GM23338 (cell line): ENCODE results near the gene PARD6B. TPM values are rescaled to one million over a fixed set of nuclear protein-coding genes. Genes with fewer than 3 reads are reported as not detected.

Experiments used
- ATAC-seq: fragments of 200-7000 bp; cut with Tn5 transposase; 3 replicates; pipeline ENCODE4 v1.9.1; 2020
- DNase-seq: peaks from one replicate; pipeline ENCODE4 v3.0.0-alpha.2; 2015; ENCODE audit warnings: low spot score
- H2AFZ ChIP-seq: fragments of 200-600 bp; sonication (generic); 2 replicates; pipeline ENCODE4 v1.8.0; 2016; ENCODE audit warnings: antibody characterized with exemption, mild to moderate bottlenecking, moderate library complexity
- H3F3A ChIP-seq: fragments of 200-600 bp; sonication (generic); replicated peaks from 2 replicates; pipeline ENCODE4 v1.8.0; 2017; ENCODE audit warnings: antibody characterized with exemption, mixed run types, low read depth
- H3K27ac ChIP-seq: fragments of 200-600 bp; sonication (generic); 2 replicates; pipeline ENCODE4 v1.6.1; 2016; ENCODE audit warnings: low read depth
- H3K27me3 ChIP-seq: fragments of 200-600 bp; sonication (generic); 2 replicates; pipeline ENCODE4 v1.8.0; 2016; ENCODE audit warnings: mild to moderate bottlenecking, mixed run types, moderate library complexity; ENCODE audit not compliant: insufficient read depth
- H3K36me3 ChIP-seq: fragments of 200-600 bp; sonication (generic); 2 replicates; pipeline ENCODE4 v1.8.0; 2016; ENCODE audit warnings: mild to moderate bottlenecking; ENCODE audit not compliant: insufficient read depth
- H3K4me1 ChIP-seq: fragments of 200-600 bp; sonication (generic); 2 replicates; pipeline ENCODE4 v1.8.0; 2016; ENCODE audit warnings: mild to moderate bottlenecking, moderate library complexity; ENCODE audit not compliant: insufficient read depth
- H3K4me2 ChIP-seq: fragments of 200-600 bp; sonication (generic); 2 replicates; pipeline ENCODE4 v1.7.1; 2017; ENCODE audit warnings: mixed run types
- H3K4me3 ChIP-seq: fragments of 200-600 bp; sonication (generic); 2 replicates; pipeline ENCODE4 v1.6.1; 2016; ENCODE audit warnings: mixed run types
- H3K79me2 ChIP-seq: fragments of 200-600 bp; sonication (generic); replicated peaks from 2 replicates; pipeline ENCODE4 v1.8.0; 2017; ENCODE audit warnings: mild to moderate bottlenecking; ENCODE audit not compliant: insufficient read depth
- H3K9me2 ChIP-seq: fragments of 200-600 bp; sonication (generic); 2 replicates; pipeline ENCODE4 v1.8.0; 2017; ENCODE audit not compliant: insufficient read depth
- H4K20me1 ChIP-seq: fragments of 200-600 bp; sonication (generic); replicated peaks from 2 replicates; pipeline ENCODE4 v1.8.0; 2017; ENCODE audit warnings: mild to moderate bottlenecking; ENCODE audit not compliant: insufficient read depth
- H3K27ac Mint-ChIP-seq: 2 replicates; pipeline ENCODE4 v1.8.0; 2020; ENCODE audit warnings: inconsistent platforms, mild to moderate bottlenecking, moderate library complexity, mixed read lengths
- H3K27me3 Mint-ChIP-seq: 3 replicates; pipeline ENCODE4 v1.8.0; 2022; ENCODE audit warnings: low read depth, mild to moderate bottlenecking, moderate library complexity, mixed read lengths, inconsistent platforms; ENCODE audit not compliant: insufficient read depth, poor library complexity
- H3K36me3 Mint-ChIP-seq: 3 replicates; pipeline ENCODE4 v1.8.0; 2021; ENCODE audit warnings: low read depth, mild to moderate bottlenecking, inconsistent platforms, moderate library complexity, mixed read lengths
- H3K4me1 Mint-ChIP-seq: 3 replicates; pipeline ENCODE4 v1.8.0; 2020; ENCODE audit warnings: mild to moderate bottlenecking, inconsistent platforms, mixed read lengths
- H3K4me3 Mint-ChIP-seq: 3 replicates; pipeline ENCODE4 v1.8.0; 2021; ENCODE audit warnings: moderate library complexity, mild to moderate bottlenecking, inconsistent platforms, mixed read lengths
- H3K9me3 Mint-ChIP-seq: 3 replicates; pipeline ENCODE4 v1.8.0; 2020; ENCODE audit warnings: moderate library complexity, mild to moderate bottlenecking, inconsistent platforms, mixed read lengths
- CREB1 ChIP-seq: fragments of 250-450 bp; sonication (Bioruptor Pico); IDR thresholded peaks from 2 replicates; pipeline ENCODE4 v1.5.0; 2020; ENCODE audit warnings: low read depth, mild to moderate bottlenecking, moderate library complexity
- EZH2 ChIP-seq: fragments of 200-600 bp; sonication (generic); IDR thresholded peaks from one replicate; pipeline ENCODE4 v1.8.0; 2017; ENCODE audit warnings: antibody characterized with exemption, mild to moderate bottlenecking, low read depth; ENCODE audit not compliant: unreplicated experiment
- EZH2phosphoT487 ChIP-seq: fragments of 200-600 bp; sonication (generic); IDR thresholded peaks from one replicate; pipeline ENCODE4 v1.8.1; 2018; ENCODE audit warnings: antibody characterized with exemption; ENCODE audit not compliant: unreplicated experiment
- JUNB ChIP-seq: IDR thresholded peaks from one replicate; pipeline ENCODE4 v1.6.1; 2016; ENCODE audit warnings: antibody characterized with exemption; ENCODE audit not compliant: unreplicated experiment
- NANOG ChIP-seq: IDR thresholded peaks from 2 replicates; pipeline ENCODE4 v1.6.1; 2016; ENCODE audit warnings: antibody characterized with exemption, borderline replicate concordance
- POLR2AphosphoS5 ChIP-seq: IDR thresholded peaks from 2 replicates; pipeline ENCODE4 v1.6.1; 2016; ENCODE audit warnings: antibody characterized with exemption, low read depth
- STAT1 ChIP-seq: IDR thresholded peaks from one replicate; pipeline ENCODE4 v1.6.1; 2016; ENCODE audit warnings: antibody characterized with exemption; ENCODE audit not compliant: unreplicated experiment
- ZNF114 ChIP-seq: fragments of 250-450 bp; sonication (Bioruptor Pico); IDR thresholded peaks from 2 replicates; pipeline ENCODE4 v1.5.0; 2020; ENCODE audit warnings: mild to moderate bottlenecking, moderate library complexity
- ZNF331 ChIP-seq: fragments of 250-450 bp; sonication (Bioruptor Pico); IDR thresholded peaks from 2 replicates; pipeline ENCODE4 v1.5.0; 2020; ENCODE audit warnings: low read depth, mild to moderate bottlenecking, moderate library complexity
- polyA plus RNA-seq: library from polyadenylated mRNA; unstranded; fragments of >200 nt; fragmentation: Nextera tagmentation; extraction: Ambion mirVana; gene quantifications from 2 replicates; pipeline ENCODE4 v1.2.1, GENCODE V29; 2016
- total RNA-seq: library from RNA; depleted of rRNA; stranded (reverse); fragments of >200 nt; shearing (Covaris generic); gene quantifications from 2 replicates; pipeline ENCODE4 v1.2.3, GENCODE V29; 2014
- TF ChIP-seq, protein P1 (sequence below): IDR thresholded peaks from 2 replicates; pipeline ENCODE4 v1.6.1; 2016; ENCODE audit warnings: antibody characterized with exemption
- TF ChIP-seq, protein P2 (sequence below), 2 experiments: fragments of 200-600 bp in 1 of 2; sonication (generic) in 1 of 2; conservative IDR thresholded peaks; 2 replicates each; pipeline versions ENCODE4 v1.5.1 to v1.6.1; 2016 to 2017; ENCODE audit warnings: antibody characterized with exemption in 2 of 2, low read depth in 2 of 2, mild to moderate bottlenecking in 2 of 2, moderate library complexity in 1 of 2
- TF ChIP-seq, protein P3 (sequence below): fragments of 250-450 bp; sonication (Bioruptor Pico); IDR thresholded peaks from 2 replicates; pipeline ENCODE4 v1.5.0; 2020; ENCODE audit warnings: mild to moderate bottlenecking, moderate library complexity
- TF ChIP-seq, protein P4 (sequence below): IDR thresholded peaks from one replicate; pipeline ENCODE4 v1.6.1; 2018; ENCODE audit warnings: antibody characterized with exemption; ENCODE audit not compliant: unreplicated experiment

Gene PARD6B
- total and polyA plus RNA-seq, 2 experiments from 2014 or later = 23.5 to 29.2 TPM

DNA sequence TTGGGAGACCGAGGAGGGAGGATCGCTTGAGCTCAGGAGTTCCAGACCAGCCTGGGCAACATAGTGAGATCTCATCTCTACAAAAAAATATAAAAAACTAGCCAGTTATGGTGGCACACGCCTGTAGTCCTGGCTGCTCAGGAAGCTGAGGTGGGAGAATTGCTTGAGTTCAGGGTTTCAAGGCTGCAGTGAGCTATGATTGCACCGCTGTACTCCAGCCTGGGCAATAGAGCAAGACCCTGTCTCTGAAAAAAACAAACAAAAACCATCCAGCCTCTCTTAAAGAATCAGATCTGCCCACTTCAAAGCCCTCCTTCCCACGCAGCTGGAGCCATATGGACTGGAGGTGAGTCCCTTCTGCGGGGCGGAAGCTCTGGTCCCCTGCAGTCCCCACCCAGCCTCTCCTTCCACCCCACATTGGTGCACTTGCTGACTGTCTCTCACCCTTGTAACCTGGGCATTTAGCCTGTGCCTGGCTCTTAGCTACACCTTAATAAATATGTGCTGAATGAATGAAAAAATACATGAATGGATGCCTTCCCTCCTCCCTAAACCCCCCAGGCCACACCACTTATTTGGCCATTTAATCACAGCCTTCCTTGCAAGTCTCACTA, 7.2 kb upstream of the PARD6B start:
- Histone ChIP-seq H2AFZ (peak overlapping the region; percentile 98), H3K79me2 (no peaks in the 10 kb centered on the region), H3K9me2 (no peaks in the 10 kb centered on the region), H3K4me1 (peaks cover 21% of the 10 kb centered on the region), H3F3A (peaks cover 3% of the 10 kb centered on the region; the same call in 1 of the 2 replicates), H3K4me2 (peak overlapping the region; percentile 70; the same call in 1 of the 2 replicates), H3K27ac (no peak overlapping the region), H3K4me3 (no peak overlapping the region), H3K27me3 (no peaks in the 10 kb centered on the region), H4K20me1 (no peaks in the 10 kb centered on the region), H3K36me3 (no peaks in the 10 kb centered on the region)
- no peaks in the 10 kb centered on the region for H3K9me3 Mint-ChIP-seq
- no peak overlapping the region for H3K4me3 Mint-ChIP-seq
- DNase-seq (no peak), ATAC-seq (peak; percentile 14; the same call in 1 of the 3 replicates)
- peaks cover 6% of the 10 kb centered on the region; the same call in 2 of the 3 replicates for H3K4me1 Mint-ChIP-seq
- H3K36me3 Mint-ChIP-seq = no peaks in the 10 kb centered on the region
- H3K27ac Mint-ChIP-seq = no peak overlapping the region
- peaks cover 2% of the 10 kb centered on the region for H3K27me3 Mint-ChIP-seq
- TF ChIP-seq, protein P1, sequence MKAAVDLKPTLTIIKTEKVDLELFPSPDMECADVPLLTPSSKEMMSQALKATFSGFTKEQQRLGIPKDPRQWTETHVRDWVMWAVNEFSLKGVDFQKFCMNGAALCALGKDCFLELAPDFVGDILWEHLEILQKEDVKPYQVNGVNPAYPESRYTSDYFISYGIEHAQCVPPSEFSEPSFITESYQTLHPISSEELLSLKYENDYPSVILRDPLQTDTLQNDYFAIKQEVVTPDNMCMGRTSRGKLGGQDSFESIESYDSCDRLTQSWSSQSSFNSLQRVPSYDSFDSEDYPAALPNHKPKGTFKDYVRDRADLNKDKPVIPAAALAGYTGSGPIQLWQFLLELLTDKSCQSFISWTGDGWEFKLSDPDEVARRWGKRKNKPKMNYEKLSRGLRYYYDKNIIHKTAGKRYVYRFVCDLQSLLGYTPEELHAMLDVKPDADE = no peak
- no peak for TF ChIP-seq NANOG
- TF ChIP-seq, protein P2, sequence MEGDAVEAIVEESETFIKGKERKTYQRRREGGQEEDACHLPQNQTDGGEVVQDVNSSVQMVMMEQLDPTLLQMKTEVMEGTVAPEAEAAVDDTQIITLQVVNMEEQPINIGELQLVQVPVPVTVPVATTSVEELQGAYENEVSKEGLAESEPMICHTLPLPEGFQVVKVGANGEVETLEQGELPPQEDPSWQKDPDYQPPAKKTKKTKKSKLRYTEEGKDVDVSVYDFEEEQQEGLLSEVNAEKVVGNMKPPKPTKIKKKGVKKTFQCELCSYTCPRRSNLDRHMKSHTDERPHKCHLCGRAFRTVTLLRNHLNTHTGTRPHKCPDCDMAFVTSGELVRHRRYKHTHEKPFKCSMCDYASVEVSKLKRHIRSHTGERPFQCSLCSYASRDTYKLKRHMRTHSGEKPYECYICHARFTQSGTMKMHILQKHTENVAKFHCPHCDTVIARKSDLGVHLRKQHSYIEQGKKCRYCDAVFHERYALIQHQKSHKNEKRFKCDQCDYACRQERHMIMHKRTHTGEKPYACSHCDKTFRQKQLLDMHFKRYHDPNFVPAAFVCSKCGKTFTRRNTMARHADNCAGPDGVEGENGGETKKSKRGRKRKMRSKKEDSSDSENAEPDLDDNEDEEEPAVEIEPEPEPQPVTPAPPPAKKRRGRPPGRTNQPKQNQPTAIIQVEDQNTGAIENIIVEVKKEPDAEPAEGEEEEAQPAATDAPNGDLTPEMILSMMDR (conservative IDR thresholded peaks at IDR 0.05; ENCODE audit: low read depth in 2 of 2) = no peak
- no peak for TF ChIP-seq ZNF331 (CRISPR knock-in tag)
- TF ChIP-seq STAT1 = no peak
- TF ChIP-seq JUNB = no peak
- TF ChIP-seq EZH2 = no peak
- TF ChIP-seq ZNF114 (CRISPR knock-in tag) = no peak
- no peak for TF ChIP-seq CREB1
- TF ChIP-seq EZH2phosphoT487 = no peak
- TF ChIP-seq POLR2AphosphoS5 = no peak
- TF ChIP-seq, protein P3, sequence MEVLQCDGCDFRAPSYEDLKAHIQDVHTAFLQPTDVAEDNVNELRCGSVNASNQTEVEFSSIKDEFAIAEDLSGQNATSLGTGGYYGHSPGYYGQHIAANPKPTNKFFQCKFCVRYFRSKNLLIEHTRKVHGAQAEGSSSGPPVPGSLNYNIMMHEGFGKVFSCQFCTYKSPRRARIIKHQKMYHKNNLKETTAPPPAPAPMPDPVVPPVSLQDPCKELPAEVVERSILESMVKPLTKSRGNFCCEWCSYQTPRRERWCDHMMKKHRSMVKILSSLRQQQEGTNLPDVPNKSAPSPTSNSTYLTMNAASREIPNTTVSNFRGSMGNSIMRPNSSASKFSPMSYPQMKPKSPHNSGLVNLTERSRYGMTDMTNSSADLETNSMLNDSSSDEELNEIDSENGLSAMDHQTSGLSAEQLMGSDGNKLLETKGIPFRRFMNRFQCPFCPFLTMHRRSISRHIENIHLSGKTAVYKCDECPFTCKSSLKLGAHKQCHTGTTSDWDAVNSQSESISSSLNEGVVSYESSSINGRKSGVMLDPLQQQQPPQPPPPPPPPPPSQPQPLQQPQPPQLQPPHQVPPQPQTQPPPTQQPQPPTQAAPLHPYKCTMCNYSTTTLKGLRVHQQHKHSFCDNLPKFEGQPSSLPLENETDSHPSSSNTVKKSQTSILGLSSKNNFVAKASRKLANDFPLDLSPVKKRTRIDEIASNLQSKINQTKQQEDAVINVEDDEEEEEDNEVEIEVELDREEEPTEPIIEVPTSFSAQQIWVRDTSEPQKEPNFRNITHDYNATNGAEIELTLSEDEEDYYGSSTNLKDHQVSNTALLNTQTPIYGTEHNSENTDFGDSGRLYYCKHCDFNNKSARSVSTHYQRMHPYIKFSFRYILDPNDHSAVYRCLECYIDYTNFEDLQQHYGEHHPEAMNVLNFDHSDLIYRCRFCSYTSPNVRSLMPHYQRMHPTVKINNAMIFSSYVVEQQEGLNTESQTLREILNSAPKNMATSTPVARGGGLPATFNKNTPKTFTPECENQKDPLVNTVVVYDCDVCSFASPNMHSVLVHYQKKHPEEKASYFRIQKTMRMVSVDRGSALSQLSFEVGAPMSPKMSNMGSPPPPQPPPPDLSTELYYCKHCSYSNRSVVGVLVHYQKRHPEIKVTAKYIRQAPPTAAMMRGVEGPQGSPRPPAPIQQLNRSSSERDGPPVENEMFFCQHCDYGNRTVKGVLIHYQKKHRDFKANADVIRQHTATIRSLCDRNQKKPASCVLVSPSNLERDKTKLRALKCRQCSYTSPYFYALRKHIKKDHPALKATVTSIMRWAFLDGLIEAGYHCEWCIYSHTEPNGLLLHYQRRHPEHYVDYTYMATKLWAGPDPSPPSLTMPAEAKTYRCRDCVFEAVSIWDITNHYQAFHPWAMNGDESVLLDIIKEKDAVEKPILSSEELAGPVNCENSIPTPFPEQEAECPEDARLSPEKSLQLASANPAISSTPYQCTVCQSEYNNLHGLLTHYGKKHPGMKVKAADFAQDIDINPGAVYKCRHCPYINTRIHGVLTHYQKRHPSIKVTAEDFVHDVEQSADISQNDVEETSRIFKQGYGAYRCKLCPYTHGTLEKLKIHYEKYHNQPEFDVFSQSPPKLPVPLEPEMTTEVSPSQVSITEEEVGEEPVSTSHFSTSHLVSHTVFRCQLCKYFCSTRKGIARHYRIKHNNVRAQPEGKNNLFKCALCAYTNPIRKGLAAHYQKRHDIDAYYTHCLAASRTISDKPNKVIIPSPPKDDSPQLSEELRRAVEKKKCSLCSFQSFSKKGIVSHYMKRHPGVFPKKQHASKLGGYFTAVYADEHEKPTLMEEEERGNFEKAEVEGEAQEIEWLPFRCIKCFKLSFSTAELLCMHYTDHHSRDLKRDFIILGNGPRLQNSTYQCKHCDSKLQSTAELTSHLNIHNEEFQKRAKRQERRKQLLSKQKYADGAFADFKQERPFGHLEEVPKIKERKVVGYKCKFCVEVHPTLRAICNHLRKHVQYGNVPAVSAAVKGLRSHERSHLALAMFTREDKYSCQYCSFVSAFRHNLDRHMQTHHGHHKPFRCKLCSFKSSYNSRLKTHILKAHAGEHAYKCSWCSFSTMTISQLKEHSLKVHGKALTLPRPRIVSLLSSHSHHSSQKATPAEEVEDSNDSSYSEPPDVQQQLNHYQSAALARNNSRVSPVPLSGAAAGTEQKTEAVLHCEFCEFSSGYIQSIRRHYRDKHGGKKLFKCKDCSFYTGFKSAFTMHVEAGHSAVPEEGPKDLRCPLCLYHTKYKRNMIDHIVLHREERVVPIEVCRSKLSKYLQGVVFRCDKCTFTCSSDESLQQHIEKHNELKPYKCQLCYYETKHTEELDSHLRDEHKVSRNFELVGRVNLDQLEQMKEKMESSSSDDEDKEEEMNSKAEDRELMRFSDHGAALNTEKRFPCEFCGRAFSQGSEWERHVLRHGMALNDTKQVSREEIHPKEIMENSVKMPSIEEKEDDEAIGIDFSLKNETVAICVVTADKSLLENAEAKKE (CRISPR knock-in tag) = no peak
- TF ChIP-seq, protein P4, sequence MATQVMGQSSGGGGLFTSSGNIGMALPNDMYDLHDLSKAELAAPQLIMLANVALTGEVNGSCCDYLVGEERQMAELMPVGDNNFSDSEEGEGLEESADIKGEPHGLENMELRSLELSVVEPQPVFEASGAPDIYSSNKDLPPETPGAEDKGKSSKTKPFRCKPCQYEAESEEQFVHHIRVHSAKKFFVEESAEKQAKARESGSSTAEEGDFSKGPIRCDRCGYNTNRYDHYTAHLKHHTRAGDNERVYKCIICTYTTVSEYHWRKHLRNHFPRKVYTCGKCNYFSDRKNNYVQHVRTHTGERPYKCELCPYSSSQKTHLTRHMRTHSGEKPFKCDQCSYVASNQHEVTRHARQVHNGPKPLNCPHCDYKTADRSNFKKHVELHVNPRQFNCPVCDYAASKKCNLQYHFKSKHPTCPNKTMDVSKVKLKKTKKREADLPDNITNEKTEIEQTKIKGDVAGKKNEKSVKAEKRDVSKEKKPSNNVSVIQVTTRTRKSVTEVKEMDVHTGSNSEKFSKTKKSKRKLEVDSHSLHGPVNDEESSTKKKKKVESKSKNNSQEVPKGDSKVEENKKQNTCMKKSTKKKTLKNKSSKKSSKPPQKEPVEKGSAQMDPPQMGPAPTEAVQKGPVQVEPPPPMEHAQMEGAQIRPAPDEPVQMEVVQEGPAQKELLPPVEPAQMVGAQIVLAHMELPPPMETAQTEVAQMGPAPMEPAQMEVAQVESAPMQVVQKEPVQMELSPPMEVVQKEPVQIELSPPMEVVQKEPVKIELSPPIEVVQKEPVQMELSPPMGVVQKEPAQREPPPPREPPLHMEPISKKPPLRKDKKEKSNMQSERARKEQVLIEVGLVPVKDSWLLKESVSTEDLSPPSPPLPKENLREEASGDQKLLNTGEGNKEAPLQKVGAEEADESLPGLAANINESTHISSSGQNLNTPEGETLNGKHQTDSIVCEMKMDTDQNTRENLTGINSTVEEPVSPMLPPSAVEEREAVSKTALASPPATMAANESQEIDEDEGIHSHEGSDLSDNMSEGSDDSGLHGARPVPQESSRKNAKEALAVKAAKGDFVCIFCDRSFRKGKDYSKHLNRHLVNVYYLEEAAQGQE = no peak
